Central memory CD8-positive, alpha-beta T cell (primary cell): ENCODE data around the gene NCAN.

Source experiments
- ATAC-seq: fragments of 150-1000 bp; cut with Tn5 transposase; replicated peaks from 2 replicates; pipeline ENCODE4 v1.10.0; 2022; ENCODE audit warnings: mild to moderate bottlenecking, moderate FRiP score, moderate number of reproducible peaks; ENCODE audit not compliant: poor library complexity, severe bottlenecking; ENCODE audit errors: extremely low read depth
- DNase-seq, 2 donors: peaks; one replicate each; pipeline ENCODE4 v3.0.0; 2021; ENCODE audit warnings: low spot score in 2 of 2
- H3K27ac Mint-ChIP-seq: one replicate; pipeline ENCODE4 v1.8.0; 2022; ENCODE audit warnings: low read depth, mild to moderate bottlenecking, moderate library complexity, mixed read lengths
- H3K27me3 Mint-ChIP-seq: one replicate; pipeline ENCODE4 v1.8.0; 2022; ENCODE audit warnings: mixed read lengths
- H3K36me3 Mint-ChIP-seq: one replicate; pipeline ENCODE4 v1.8.0; 2022; ENCODE audit warnings: mild to moderate bottlenecking, moderate library complexity, mixed read lengths; ENCODE audit not compliant: insufficient read depth
- H3K4me1 Mint-ChIP-seq: one replicate; pipeline ENCODE4 v1.8.0; 2022; ENCODE audit warnings: mixed read lengths
- H3K4me3 Mint-ChIP-seq: one replicate; pipeline ENCODE4 v1.8.0; 2022; ENCODE audit warnings: mild to moderate bottlenecking, moderate library complexity, mixed read lengths
- H3K9me3 Mint-ChIP-seq: one replicate; pipeline ENCODE4 v1.8.0; 2022; ENCODE audit warnings: mixed read lengths

The NCAN gene

DNA sequence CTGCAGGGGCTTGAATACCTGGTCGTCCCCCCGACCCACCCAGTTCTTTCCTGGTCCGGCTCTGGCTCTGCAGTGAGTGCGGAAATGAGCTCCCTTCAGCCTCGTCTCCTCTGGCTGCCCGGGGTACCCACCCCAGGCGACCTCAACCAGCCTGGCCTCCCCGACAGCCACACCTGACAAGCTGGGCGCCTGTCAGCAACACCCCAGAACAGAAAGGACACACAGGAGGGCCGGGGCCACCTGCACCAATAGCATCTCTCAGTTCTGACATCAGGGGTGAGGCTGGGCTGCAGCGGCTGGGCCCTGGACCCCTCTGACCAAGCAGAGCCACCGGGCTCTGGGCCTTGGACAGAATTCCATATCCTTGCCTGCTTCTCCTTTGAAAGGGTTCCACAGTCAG is 88.9 kb downstream of the NCAN start:
- Mint-ChIP-seq H3K4me3 (no peak overlapping the region), H3K36me3 (peaks cover 21% of the 10 kb centered on the region), H3K4me1 (no peaks in the 10 kb centered on the region), H3K27ac (no peak overlapping the region), H3K27me3 (no peaks in the 10 kb centered on the region), H3K9me3 (no peaks in the 10 kb centered on the region)
- DNase-seq (no peak), ATAC-seq (no peak)
